Fibroblast of mammary gland (primary cell): Measurements from ENCODE around the gene HHATL.

Experiments used
- DNase-seq: peaks from one replicate; pipeline ENCODE4 v3.0.0-alpha.2; 2010; ENCODE audit warnings: low read depth
- H3K4me3 ChIP-seq: 2 replicates; pipeline ENCODE4 v1.5.1; 2011; ENCODE audit warnings: low read depth, mild to moderate bottlenecking, low read length, moderate library complexity; ENCODE audit not compliant: control insufficient read depth
- CTCF ChIP-seq: conservative IDR thresholded peaks from 2 replicates; pipeline ENCODE4 v1.5.1; 2011; ENCODE audit warnings: low read depth, low read length, inconsistent platforms; ENCODE audit not compliant: control insufficient read depth, insufficient read depth

HHATL gene

GRCh38 chr3:42746455-42747450, 44.2 kb upstream of the HHATL start:
- no peak overlapping the region for H3K4me3 ChIP-seq
- no peak for TF ChIP-seq CTCF
- no peak for DNase-seq

GRCh38 chr3:42745776-42746454, 43.3 kb upstream of the HHATL start:
- no peak overlapping the region for H3K4me3 ChIP-seq
- TF ChIP-seq CTCF, result no peak
- DNase-seq, result no peak

- H3K4me3 ChIP-seq, result no peak overlapping the region
- DNase-seq, result no peak
- TF ChIP-seq CTCF, result no peak
These were observed 42.7 kb upstream of the HHATL start for GRCh38 chr3:42745291-42745745.

GRCh38 chr3:42743204-42743995, 40.8 kb upstream of the HHATL start:
- no peak for TF ChIP-seq CTCF
- no peak for DNase-seq
- H3K4me3 ChIP-seq, result no peak overlapping the region

- TF ChIP-seq CTCF, result no peak
- H3K4me3 ChIP-seq, result no peak overlapping the region
- DNase-seq, result no peak
These were observed 40.1 kb upstream of the HHATL start for GRCh38 chr3:42742688-42743087.

- no peak overlapping the region for H3K4me3 ChIP-seq
- TF ChIP-seq CTCF, result no peak
These were observed 39.7 kb upstream of the HHATL start for GRCh38 chr3:42742259-42742658.

More at GRCh38 chr3:42742259-42742658, 39.7 kb upstream of the HHATL start:
- no peak for DNase-seq
